T1000 (cell line): ENCODE data around the gene HCN3.
"Not testable (repeated sequence)": the region's sequence is repeated elsewhere in the genome, so short reads cannot be mapped to it uniquely, and the experiment has no call there.

ENCODE experiments used
- DNase-seq: peaks from one replicate; lab custom pipeline; 2025; ENCODE audit warnings: mixed read lengths; lab: John Stamatoyannopoulos, UW

HCN3 gene

DNA sequence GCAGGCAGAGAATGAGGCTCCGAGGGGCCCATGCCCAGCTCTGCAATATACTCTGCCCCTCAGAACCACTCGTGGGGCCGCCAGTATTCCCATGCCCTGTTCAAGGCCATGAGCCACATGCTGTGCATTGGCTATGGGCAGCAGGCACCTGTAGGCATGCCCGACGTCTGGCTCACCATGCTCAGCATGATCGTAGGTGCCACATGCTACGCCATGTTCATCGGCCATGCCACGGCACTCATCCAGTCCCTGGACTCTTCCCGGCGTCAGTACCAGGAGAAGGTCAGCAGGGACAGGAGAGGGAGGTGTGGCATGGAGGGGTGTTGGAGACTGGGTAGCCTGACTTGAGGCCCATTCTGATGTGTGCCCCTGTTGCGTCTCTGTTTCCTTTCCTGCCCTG lies 7.2 kb downstream of the HCN3 start:
- no peak for DNase-seq

DNA sequence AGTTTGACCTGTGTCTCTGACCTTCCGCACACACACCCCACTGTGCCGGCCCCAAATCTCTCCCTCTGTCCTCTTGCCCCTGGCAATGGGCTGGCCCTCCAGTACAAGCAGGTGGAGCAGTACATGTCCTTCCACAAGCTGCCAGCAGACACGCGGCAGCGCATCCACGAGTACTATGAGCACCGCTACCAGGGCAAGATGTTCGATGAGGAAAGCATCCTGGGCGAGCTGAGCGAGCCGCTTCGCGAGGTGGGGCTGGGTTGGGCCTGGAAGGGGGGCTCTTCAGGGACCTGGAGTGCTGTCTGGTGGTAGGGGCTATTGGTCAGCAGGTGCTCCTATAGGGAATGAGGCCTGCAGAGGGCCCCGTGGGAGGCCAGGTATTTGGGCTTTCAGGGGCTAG lies 7.8 kb downstream of the HCN3 start:
- no peak for DNase-seq

DNA sequence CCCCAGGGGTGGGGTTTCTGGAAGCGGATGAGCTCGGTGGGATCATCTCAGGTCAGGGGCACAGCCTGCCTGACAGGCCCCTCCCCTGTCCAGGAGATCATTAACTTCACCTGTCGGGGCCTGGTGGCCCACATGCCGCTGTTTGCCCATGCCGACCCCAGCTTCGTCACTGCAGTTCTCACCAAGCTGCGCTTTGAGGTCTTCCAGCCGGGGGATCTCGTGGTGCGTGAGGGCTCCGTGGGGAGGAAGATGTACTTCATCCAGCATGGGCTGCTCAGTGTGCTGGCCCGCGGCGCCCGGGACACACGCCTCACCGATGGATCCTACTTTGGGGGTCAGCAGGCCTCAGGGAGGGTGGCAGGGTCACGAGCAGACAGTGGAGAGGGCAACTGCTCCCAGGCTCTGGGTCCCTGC lies 8.4 kb downstream of the HCN3 start:
- no peak for DNase-seq

DNA sequence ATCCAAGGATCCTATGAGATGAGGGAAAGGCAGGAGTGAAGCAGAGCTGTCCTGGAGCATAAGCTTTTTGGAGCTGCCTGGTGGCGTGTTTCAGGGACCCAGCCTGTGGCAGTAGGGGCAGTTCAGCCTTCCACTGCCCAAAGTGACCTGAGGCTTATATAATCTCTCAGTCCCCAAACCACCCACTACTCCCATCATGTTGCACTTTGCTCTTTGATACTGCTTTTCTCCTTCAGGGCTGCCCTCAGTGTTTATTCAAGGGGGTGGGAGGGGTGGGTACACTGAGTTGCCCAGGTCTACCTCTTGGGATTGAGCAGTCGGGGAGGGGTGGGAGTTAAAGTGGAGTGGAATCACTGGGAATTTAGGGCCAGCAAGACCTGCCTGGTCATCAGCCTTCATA lies 9.3 kb downstream of the HCN3 start:
- no peak for DNase-seq

DNA sequence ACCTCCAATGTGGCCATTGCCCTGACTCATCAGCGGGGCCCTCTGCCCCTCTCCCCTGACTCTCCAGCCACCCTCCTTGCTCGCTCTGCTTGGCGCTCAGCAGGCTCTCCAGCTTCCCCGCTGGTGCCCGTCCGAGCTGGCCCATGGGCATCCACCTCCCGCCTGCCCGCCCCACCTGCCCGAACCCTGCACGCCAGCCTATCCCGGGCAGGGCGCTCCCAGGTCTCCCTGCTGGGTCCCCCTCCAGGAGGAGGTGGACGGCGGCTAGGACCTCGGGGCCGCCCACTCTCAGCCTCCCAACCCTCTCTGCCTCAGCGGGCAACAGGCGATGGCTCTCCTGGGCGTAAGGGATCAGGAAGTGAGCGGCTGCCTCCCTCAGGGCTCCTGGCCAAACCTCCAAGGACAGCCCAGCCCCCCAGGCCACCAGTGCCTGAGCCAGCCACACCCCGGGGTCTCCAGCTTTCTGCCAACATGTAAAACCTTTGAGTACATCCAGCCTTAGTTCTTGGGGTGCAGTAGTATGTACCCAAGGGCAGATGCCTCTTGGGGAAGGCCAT lies 10.8 kb downstream of the HCN3 start:
- DNase-seq = no peak

DNA sequence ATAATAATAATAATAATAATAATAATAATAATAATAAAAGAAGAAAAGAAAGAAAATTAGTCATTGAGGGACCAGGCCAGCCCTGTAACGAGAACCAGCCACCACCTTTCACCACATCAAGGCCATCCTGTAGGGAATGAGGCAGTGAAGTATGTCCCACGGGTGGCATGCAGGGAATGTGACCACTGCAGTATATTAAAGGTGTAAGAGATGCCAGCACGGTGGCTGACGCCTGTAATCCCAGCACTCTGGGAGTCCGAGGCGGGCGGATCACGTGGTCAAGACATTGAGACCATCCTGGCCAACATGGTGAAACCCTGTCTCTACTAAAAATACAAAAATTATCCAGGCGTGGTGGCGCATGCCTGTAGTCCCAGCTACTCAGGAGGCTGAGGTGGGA lies 13.7 kb downstream of the HCN3 start:
- not testable (repeated sequence) for DNase-seq

DNA sequence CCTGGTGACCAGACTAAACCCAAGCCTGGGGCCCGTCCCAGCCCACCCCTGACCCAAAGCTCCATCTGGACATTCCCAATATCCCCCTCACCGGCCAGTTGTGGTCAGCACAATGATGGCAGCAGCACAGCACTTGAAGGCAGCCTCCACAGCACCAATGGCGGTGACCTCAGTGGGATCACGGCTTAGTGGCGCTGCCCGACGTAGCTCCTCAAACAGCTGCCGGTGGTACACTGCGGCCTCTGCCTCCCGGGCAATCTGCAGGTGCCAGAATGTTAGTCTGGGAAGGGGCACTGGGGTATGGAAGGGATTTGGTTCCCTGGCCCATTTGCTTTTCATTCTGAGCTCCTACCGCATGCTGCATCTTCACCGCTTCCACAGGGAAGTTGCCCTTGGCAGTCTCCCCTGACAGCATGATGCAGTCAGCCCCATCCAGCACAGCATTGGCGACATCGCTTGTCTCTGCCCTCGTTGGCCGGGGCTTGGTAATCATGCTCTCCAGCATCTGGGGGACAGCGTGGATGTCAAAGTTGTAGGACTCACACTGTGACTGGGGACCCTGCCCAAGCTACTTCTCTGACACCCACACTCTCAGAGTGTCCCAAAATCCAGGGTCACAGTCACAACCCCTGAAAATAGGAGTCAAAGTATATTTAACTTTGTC lies 16.0 kb downstream of the HCN3 start:
- DNase-seq = no peak

DNA sequence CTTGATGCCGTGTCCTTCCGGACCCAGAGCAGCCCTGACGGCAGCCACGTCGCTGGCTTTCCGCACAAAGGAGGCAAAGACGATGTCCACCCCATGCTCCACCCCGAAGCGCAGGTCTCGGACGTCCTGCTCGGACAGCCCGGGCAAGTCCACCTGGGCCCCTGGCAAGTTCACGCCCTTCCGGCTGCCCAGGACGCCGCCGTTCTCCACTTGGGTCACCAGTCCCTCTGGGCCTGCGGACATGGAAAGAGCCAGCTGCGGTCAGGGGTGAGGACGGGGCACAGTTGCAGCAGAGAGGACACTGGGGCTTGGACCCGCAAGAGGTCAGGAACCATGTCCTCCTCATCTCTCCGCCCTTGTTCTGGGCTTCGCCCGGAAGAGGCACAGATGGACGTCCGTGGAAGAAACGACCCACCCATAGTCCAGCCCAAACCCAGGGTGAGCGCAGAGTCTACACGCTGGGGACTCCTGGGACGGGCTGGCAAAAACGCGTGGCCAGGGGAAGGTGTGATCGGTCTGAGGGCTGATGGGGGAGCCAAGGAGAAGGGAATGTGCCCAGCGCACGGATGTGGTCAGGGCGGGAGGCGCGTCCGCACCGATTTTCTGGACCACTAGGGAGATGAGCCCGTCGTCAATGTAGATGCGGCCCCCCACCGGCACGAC lies 17.4 kb downstream of the HCN3 start:
- no peak for DNase-seq

DNA sequence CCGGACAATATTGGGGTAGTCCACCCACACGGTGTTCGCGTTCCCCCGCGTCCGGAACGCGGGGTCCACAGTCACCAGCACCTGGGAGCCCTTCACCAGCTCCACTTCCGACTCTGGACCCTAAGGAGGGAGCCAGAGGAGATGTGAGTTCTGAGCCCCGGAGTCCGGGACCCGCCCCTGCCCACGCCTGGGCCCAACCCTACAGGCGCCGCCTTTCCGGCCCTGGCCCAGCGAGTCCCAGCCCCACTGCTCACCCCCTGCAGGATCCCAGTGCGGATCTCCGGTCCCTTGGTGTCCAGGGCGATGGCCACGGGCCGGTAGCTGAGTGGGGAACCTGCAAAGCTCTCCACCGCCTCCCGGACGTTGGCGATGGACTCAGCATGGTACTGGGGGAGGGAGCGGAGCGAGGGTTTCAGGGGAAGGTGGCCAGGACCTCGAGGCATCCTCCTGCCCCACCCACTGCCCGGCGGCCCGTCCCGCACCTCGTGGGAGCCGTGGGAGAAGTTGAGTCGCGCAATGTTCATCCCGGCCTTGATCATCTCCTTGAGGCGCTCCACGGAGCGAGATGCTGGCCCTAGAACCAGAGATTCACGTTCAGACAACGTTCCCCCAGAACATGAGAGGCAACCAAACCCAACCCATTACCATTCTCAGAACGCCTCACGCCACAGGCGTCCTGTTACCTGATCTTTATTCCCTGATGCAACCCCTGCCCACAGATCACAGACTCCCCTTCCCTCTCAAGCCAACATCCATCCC lies 18.1 kb downstream of the HCN3 start:
- DNase-seq = no peak

DNA sequence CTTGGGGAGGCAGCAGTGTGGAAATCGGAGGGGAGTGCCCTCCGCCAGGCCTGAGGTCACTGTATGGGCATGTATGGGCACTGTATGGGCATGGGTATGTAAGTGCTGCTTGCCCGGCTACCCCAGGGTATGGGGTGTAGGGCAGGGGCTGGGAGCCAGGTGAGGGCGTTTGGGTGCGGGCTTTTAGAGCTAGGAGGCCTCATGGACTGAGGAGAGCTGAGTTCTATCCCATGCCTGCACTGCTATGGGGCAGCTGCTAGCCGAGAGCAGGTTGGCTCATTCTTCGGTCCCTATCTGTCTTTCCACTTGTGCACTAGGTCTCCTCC lies 18.6 kb downstream of the HCN3 start:
- DNase-seq = no peak

DNA sequence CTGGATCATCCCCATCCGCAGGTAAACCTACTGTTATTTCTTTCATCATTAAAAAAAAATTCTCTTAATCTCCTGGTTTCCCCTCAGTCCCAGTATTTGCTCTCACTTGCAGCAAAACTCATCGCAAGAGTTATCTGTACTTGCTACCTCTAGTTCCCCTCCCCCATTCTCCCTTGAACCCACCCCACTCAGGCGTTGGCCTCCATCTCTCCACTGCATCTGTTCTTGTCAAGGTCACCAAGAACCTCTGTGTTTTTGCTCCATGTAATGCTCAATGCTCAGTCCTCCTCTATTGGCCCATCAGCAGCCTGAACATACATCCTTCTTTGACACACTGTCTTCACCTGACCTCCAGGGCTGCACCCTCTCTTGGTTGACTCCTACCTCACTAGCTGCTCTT lies 19.4 kb downstream of the HCN3 start:
- DNase-seq = no peak

DNA sequence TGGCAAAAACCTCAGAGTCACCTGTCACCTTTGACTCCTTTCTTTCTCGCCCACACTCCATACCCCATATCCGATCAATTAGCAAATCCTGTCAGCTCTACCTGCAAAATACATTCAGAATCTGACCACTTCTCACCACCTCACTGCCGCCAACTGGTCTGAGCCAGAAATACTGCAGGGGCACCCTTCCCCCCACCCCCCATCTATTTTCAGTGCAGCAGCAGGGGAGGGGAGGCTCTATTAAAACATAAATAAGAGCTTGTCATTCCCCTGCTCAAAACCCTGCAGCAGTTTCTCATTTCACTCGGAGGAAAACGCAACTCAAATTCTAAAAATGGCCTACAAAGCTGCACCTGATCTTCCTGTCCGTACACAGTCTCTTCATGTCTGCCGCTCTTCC lies 20.1 kb downstream of the HCN3 start:
- no peak for DNase-seq

DNA sequence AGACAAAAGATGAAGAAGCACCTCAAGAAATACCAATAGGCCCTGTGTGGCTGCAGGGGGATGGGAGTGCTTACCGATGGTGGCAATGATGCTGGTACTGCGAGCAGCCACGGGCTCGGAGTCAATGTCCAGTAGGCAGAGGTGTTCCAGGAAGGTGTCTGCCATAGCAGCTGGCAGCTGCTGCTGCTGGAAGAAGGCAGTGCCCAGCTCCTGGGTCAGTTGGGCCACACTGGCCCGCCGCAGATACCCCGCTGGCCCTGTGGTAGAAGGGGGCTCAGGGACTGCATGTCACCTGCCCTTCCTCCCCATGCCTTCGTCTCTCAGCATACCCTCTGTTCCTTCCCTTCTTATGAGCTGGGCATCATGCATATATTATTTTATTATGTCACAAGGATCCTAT lies 22.8 kb downstream of the HCN3 start:
- DNase-seq = no peak

DNA sequence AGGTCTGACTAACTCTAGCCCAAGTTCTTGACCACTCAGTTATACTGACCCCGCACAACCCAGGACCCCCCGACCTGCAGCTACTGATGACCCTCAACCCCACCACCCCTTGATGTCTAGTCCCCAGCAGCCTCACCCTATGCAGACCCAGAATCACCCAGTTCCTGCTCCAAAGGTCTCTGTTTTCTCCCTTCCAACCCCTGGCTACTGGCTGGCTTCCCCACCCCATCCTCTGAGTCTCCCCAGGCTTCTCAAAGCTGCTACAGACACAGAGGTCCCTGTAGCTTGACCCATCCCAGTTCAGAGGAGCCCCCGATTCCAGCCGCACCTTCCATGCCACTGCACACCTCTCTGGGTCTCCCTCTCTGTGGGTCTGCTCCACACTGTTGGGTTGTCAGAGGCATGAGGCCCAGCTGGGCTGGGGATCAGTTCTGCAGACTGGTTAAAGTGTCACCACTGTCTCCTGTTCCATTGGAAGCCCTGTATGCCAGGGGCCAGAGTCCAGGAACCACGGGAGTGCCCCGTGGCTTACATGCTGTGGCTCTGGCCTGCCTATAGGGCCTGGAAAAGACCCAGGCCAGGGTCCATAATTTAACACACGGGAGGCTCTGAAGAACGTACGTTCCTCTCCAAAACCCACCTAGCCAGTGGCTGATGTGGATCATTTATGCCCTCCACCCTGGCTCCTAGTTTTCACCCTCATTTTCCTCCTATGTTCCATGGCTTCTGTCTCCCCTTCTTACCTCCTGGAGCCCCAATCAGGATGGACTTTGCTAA lies 23.5 kb downstream of the HCN3 start:
- DNase-seq = no peak

DNA sequence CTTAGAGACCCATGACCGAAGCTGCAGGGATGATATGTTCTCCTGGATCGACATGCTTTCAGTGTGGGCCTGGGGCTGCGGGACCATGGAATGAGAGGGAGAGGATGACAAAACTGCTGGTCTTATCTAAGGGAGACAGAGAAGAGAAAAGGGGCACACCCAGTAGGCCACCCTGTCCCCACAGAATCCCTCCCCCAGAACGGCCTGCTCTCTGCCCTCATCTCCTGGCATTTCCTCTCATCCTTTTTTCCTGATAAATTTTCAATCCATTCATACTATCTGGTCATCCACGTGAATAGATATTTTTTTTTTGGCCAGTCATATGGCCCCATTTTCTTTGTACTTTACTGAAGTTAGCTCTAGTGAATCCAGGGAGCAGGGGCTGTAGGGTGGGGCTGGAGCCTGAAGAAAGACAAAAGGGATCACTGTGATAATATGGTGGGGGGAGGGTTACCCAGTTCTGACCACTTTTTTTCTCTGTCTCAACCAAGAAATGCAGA lies 24.1 kb downstream of the HCN3 start, which contains the start of gene PKLR:
PKLR (minus strand) TSS at position 97 of the 500 bp plus-strand sequence; CDS start at position 54, 43 bp downstream.
- DNase-seq = no peak

DNA sequence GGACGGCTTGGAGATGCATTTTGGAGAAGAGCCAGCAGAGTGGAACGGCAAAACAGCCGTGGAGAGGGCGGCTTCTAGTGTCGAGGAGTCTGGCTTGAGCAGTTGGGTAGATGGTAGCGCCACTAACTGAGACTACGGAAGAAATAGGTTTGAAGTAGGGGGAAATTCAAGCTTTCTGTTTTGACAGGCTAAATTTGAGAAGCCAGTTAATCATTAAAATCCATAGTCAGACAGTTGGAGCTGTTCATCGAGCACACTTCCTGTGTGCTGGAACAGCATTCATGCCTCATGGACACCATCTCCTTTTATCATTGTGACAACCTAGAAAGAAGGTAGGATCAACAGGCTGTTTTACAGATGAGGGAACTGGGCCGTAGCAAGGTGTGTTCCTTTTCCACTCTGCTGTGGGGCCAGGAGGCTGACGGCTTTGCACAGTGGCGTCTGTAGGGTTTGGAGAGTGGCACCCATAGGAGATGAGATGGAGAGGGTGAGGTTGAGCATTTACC lies 27.3 kb downstream of the HCN3 start:
- DNase-seq = no peak

DNA sequence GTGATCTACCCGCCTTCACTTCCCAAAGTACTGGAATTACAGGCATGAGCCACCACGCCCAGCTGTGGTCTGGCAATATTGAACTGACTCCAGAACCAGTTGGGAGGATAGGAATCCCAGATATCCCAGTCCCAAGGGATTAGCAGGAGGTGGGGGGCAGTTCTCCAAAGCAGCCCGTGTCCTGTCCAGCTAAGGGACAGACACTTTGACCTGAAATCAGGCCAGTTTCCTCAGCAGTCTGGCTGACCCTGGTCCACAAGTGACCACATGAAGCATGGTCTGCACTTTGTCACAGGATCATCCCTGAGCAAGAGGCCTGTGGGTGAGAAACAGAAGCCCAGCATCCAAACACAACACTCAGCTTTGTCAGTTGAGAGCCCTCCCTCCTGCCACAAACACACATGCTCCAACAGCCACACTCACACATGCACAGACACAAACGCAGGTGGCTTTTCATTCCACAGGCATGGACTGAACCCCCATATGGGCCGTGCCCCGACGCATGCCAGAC lies 28.7 kb downstream of the HCN3 start:
- no peak for DNase-seq

DNA sequence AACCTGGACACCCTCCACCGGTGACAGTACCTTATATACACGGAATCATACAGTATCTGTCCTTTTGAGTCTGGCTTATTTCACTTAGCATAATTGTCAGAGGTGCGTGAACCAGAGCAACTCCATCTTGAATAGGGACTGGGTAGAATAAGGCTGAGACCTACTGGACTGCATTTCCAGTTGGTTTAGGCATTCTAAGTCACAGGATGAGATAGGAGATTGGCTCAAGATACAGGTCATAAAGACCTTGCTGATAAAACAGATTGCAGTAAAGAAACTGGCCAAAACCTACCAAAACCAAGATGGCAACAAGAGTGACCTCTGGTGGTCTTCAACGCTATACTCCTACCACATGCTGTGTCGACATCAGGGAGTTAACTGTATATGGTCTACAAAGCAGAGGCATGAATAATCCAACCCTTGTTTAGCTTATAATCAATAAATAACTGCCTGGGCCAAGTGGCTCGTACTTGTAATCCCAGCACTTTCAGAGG lies 30.0 kb downstream of the HCN3 start:
- no peak for DNase-seq

DNA sequence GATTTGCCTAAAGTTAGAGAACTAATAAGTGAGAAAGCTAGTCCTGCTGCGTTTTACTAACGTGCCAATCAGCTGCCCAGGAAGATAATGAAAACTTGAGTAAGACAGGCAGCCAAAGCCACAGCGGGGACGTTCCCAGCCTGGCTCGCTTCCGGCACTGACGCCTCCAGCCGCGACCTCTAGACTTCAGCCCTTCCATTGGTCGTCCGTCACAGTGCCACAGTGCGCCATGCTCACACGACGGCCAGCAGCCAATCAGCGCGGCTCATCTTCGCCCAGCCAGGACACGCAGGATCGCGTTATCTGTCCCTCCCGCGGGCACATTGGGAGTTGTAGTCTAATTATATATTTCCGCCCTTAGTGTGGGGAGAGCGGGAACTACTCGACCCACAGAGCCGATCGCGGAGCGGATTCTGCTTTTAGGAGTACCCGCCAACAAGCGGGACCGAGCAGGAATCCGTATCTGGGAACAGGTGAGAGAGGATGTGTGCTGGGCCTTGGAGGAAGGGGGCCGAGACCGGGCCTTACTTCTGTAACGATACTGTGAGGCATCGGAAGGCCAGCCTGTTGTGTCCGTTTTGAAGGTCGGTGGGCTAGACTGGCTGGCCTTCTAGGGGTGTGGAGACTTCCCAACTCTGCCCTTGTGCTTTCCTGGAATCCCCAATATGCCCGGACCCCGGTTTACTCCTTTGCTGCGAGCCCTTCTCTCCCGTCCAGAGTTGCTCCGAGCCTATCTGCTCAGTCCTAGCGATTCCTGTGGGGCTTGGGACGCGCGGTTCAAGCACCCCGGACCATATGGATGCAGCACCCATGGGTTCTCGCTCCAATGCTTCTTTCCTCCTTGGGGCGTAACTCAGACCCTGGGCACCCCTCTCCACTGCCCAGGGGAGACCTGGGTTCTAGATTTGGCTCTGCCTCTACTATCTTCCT lies 31.5 kb downstream of the HCN3 start, which contains the start of gene FDPS:
FDPS (plus strand) TSS at position 374 of the 930 bp plus-strand sequence. CDS start 924 bp downstream, outside the sequence.
- DNase-seq = peak; percentile 94

DNA sequence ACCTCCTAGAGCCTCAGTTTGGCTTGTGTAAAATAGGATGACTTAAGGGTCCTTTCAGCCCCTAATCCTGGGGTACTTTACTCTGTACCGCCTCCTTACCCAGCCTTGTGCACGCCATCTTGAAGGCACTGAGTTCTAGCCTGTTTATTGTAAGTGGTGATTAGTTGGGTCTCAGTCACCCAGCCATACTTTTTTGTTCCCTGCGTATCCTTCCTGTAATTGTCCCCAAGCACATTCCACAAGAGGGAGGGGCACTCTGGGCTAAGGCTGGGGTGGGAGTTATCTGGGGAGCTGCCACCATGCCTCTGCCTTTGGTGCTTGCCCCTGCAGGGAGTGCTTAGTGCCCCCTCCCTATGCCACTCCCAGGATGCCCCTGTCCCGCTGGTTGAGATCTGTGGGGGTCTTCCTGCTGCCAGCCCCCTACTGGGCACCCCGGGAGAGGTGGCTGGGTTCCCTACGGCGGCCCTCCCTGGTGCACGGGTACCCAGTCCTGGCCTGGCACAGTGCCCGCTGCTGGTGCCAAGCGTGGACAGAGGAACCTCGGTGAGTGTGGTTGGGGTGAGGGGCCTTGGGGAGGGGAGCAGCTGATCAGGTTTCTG lies 32.3 kb downstream of the HCN3 start:
- no peak for DNase-seq
